HG03108 (cell line): ENCODE measurements around the gene BID.

Experiments
- ATAC-seq: cut with Tn5 transposase; IDR thresholded peaks from one replicate; pipeline ENCODE4 v1.9.1; 2021; ENCODE audit warnings: moderate library complexity; ENCODE audit not compliant: unreplicated experiment

The BID gene

DNA sequence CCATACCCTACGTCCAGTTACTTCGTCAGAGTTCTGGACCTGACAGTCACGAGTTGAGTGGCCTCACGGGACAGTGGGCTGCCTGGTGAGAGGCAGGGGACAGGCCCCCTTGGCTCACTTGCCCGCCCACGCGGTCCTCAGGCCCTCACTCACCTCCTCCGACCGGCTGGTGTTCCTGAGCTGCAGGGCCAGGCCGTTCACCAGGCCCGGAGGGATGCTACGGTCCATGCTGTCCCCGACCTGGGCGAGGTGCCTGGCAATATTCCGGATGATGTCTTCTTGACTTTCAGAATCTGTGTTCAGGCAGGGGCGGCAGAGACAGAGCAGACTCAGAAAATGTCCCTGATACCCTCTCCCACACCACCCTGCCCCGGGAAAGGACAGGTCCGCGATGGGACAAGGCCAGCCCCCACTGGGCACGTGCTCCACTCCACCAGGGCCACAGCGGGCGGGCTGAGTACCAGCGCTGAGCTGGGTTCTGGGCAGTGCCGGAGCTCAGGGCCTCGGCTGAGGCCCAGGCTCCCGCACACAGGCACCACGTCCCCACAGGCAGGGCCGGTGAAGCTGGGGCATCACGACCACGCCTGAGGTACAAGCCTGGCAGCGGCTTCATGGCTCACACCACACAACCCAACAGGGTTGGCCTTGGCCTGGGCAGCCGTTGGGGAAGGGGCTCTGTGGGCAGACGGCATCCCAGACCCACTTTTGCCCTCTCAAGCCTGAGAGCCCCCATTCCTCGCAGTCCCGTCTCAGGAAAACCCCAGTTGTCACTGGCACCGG is 34.9 kb downstream of the BID start:
- no peak for ATAC-seq

DNA sequence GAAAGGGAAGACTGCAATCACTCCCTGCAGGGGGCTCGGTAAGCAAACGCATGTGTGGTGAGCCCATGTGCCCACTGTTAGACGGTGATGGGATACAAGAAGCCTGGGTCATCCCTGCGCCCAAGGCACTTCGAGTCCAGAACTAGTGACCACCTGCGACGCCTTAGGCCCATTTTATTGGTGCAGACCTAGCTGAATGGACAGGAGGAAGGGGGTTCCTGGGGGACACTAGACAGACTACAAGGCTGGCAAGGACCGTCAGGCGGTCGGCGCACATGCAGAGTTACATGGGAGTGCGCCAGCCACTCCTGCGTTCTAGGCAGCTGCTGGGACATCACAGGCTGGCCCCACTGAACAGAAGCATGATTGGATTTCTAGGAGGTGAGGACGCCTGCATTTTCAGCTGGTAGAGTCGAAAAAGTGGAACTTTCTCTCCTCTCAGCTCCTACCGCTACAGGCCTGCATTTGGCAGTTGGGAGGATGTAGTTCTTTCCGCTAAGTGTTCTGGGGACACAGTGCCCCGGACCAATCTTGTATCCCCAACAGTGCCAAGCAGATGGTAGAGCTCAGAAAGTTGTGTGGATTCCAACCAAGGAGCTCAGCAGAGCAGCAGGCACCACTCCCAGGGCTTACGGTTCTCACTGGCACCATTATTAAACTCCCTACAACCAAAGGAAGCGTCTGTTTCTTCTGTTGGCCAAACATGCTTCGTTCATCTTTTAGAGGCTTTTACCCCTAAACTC is 35.7 kb downstream of the BID start:
- ATAC-seq, result no peak

DNA sequence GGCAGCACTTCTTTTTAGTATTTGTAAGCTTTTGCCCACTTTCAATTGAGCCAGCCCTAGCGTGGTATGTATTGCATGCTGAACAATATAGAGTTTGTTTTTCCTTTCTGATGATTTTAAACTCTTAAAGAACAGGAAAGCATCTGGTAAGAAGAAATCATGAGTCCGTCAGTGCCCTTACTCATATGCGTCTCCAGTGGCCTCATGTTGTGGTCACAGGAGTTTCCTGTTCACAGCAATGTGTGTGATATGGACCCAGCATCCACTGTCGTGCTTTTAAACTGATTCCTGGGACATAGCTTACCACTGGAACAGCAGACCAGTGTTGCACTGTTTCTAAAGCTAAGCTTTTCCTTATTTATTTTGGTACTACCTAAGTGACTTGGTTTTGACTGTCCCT is 40.1 kb downstream of the BID start:
- ATAC-seq, result peak; percentile 52

DNA sequence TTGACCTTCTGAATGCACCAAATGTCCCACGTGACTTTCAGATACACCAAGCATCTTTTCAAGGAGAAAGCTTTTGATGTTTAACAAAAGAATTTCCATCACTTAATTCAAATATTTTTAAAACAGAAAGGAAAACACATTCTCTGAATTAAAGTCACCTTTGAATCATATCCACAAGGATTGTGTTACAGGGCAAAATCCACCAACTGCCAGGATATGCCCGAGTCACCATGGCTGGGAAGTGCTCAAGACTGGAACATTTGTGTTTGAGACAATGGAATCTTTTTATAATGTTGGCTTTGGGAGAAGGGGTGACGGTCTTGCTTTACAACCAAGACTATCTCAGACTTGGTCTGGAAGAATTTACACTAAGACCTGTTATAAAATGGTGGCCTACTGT is 40.8 kb downstream of the BID start:
- ATAC-seq, result no peak

DNA sequence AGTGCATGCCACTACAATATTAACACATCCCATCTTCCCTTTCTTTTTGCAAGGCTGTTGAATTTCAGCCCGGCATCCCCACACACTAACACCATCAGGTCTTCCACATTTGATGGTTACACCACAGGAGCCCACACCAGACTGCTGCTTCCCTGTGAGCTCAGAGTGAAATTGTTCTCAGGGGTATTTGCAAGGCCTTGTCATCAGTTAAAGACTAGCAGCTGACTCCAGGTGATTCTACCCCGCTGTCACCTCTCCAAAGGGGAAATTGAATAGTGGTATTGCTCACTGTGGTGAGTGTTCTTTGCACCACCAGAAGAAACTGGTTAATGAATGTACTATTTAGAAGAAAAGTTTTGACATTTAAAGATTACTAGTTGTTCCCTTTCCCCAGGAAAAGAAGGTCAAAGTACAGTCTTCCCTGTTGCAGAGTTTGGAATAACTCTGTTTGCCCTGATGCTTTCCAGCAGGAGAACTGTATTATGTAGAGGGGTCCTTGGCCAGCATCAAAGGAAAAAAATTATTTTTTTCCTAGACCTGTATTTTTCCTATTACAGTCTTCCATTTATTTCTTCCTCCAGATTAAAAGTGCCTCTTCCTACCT is 41.9 kb downstream of the BID start:
- ATAC-seq, result no peak

DNA sequence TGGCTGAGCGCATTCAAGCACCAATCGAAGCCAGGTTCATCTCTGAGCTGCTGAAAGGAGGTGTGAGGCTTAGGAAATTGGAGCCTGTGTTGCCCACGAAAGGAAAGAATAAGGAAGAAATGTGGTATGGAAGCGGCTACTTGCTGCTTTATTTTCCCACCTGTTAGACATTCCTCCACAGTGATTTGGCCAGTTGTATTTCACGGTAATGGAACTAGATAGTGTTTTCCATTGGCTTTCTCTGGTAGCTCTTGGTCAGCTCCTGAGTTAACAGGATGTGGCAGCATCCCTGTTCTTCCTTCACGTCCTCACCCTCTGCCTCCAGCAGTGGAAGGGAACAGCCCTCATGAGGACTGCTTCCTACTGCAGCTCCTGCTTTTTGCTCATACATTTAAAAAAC is 44.7 kb downstream of the BID start:
- no peak for ATAC-seq

DNA sequence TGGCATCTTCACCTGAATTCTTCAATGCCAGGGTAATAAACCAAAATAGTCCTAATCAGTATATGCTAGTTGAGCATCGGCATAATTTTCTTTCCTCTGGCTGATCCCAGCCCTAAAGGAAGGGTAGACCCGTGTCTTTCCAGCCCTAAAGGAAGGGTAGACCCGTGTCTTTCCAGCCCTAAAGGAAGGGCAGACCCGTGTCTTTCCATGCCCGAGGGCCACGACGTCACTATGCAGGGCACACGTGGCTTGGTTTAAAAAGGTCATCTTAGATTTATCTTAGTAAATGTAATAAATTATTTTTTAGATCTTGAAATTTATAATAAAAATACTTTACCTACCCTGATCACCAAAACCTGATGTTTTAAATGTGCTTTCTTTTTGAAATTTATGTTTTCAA is 45.5 kb downstream of the BID start:
- no peak for ATAC-seq

DNA sequence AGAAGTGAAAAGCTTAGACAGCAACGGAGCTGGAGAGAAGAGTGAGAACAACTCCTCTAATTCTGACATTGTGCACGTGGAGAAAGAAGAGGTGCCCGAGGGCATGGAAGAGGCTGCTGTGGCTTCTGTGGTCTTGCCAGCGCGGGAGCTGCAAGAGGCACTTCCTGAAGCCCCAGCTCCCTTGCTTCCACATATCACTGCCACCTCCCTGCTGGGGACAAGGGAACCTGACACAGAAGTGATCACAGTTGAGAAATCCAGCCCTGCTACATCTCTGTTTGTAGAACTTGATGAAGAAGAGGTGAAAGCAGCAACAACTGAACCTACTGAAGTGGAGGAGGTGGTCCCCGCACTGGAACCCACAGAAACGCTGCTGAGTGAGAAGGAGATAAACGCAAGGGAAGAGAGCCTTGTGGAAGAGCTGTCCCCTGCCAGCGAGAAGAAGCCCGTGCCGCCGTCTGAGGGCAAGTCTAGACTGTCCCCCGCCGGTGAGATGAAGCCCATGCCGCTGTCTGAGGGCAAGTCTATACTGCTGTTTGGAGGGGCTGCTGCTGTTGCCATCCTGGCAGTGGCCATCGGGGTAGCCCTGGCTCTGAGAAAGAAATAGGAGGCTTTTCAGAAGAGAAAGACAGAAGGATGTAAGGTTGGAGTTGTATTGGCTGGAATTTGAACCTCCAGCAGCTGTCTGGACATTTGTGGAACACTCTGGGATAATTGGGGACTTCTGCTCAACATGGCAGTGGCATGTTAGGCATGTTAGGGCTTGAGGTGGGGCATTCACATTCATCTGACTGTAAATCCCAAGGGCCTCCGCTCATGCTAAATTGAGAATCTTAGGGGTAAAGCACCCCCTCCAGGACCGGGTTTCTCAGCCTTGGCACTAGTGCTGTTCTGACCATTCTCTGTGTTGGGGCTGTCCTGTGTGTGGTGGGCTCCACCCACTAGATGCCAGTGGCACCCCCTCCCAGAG is 47.1 kb downstream of the BID start:
- no peak for ATAC-seq

DNA sequence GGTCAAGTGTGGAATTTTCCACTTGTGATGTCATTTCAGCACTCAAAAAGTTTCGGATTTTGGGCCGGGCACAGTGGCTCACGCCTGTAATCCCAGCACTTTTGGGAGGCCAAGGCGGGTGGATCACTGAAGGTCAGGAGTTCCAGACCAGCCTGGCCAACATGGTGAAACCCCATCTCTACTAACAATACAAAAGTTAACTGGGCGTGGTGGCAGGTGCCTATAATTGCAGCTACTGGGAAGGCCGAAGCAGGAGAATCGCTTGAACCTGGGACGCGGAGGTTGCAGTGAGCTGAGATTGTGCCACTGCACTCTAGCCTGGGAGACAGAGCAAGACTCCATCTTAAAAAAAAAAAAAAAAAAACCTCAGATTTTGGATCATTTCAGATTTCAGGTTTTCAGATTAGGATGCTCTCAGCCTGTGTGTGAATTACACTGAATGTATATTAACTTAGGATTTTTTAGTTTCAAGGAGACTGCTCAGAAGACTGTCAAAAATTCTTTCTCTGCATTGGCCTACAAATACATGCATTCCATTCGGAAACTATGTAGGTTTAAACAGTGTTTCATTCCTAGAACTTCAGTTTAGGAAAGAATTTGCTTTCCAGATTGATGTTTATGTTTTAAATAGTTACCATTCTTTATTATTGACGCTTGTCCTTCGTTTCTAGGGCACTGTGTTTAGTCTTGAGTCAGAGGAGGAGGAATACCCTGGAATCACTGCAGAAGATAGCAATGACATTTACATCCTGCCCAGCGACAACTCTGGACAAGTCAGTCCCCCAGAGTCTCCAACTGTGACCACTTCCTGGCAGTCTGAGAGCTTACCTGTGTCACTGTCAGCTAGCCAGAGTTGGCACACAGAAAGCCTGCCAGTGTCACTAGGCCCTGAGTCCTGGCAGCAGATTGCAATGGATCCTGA is 48.0 kb downstream of the BID start:
- no peak for ATAC-seq

DNA sequence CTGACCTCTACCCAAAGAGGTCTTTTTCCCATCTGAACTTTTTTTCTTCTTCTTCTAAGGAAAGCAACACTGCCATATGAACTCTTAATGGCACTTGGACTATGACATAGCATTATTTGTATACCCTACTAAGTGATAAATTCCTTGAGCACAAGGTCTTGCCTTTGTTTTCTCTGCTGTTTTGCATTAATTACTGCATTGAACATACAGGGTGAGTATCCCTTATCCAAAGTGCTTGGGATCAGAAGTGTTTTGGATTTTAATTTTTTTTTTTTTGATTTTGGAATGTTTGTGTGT is 48.8 kb downstream of the BID start:
- ATAC-seq, result no peak

DNA sequence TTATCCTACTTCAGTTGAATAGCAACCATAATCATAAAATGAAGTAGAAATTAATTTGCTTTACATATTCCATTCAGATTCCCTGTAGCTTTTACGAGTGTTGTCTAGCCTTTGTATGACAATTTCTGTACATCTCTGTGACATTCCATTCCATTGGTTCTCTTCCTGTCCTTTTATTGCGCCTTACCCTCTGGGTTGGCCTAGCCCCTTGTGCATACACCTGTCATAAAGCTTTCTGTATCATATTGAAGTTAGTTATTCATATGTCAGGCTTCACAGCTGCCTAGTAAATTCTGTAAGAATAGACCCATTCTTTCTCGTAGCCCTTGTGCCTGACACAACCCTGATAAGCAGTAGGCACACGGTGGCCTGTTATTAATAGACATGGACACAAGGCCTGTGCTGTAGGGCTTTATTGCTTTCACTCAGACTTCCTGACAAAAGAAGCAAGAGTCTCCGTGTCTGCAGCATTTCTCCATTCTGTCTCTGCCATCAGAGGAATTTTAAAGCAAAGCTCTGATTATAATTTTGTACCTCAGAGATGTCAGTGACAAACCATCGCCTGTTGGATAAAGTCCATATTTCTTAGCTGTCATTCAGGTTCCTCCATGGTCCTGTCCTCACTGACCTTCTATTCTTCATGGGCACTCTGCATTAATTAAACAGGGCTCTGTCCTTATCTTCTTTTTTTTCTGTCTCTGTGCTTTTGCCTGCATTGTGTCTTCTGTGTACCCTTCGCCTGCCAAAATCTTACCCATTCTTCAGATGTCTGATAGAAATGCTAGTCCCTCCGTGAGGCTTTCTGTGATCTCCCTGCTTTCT is 49.4 kb downstream of the BID start:
- no peak for ATAC-seq

DNA sequence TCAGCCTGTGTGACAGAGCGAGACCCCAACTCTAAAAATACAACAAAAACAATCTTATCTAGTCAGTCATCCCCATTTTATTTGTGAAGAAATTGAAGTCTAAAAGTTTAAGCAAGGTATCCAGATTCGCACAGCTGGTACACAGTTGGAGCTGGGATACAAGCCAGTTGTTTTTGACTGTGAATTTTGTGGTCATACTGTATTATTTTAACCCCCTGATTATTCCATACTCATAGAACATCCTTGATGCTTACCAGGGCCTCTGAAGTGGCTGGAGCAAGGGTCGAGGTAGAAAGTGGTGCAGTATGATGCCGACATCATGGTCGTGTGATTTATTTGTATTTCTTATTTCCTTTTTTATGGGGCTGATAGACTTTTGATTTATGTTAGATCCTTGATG is 50.0 kb downstream of the BID start:
- ATAC-seq, result no peak

DNA sequence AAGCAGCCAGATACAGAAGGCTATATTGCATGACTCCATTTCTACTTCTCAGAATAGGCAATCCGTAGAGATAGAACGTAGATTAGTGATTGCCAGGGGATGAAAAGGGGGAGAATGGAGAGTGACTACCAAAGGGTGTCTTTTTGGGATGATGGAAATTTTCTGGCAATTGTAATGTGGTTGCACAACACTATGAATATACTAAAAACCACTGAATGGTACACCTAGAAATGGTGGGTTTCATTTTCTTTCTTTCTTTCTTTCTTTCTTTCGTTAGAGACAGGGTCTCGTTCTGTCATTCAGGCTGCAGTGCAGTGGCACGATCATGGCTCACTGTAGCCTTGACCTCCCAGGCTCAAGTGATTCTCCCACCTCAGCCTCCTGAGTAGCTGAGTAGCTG is 54.4 kb downstream of the BID start:
- ATAC-seq, result no peak

DNA sequence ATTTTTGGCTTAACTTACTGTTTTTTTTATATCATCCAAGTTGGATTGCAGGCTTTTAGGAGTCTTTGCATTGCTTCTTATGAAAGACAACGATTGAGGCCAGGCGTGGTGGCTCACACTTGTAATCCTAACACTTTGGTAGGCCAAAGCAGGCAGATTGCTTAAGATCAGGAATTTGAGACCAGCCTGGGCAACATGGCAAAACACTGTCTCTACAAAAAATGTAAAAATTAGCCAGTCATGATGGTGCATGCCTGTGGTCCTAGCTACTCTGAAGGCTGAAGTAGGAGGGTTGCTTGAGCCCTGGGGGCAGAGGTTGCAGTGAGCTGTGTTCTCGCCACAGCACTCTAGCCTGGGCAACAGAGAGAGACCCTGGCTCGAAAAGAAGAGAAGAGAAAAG is 56.6 kb downstream of the BID start:
- ATAC-seq, result no peak

DNA sequence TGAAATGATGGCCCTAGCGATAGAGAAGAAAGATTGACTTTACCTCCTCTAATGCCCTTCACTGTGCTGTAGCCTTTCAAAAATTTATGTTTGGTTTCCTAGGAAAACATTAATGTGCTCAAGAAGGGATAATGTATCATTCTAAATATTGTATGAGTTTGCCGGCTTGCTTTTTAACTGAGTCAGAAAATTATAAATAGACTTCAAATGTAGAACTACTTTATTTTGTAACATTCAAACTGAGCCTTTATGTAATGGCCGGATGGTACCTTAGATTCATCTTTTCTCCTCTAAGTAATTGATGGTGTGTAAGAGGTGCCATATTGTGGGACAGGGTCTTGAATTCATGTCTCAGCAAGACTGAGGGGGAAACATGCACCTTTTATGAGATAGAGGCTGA is 57.7 kb downstream of the BID start:
- no peak for ATAC-seq

DNA sequence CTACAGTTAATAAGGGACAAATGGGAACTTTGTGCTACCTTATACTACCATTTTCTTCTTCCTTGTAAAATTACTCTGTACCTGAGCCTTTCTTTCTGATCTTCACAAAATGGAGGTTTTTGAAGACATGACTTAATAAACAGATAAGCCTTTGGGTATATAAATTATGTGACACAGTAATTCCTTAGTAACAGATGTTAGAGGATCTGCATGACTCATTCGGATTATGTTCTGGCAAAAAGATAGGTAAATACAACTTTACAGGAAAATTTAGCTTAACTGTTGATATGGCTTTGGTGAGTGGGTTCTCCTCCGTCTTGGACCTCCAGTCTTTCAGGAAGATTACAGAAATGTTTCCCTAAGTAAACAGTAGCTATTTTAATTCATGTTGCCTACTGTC is 61.8 kb downstream of the BID start:
- no peak for ATAC-seq

DNA sequence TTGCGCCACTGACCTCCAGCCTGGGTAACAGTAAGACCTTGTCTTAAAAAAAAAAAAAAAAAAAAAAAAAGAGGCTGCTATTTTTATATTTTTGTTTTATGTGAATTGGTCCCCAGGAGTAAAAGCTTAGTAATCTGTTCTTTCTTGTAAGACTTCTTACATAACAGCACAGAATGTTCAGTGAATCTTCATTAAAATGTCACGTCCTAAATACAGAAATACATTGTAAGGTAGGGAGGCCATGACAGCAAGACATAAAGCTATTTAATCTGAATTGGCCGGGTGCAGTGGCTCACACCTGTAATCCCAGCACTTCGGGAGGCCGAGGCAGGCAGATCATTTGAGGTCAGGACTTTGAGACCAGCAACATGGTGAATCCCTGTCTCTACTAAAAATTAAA is 64.2 kb downstream of the BID start:
- ATAC-seq, result no peak

DNA sequence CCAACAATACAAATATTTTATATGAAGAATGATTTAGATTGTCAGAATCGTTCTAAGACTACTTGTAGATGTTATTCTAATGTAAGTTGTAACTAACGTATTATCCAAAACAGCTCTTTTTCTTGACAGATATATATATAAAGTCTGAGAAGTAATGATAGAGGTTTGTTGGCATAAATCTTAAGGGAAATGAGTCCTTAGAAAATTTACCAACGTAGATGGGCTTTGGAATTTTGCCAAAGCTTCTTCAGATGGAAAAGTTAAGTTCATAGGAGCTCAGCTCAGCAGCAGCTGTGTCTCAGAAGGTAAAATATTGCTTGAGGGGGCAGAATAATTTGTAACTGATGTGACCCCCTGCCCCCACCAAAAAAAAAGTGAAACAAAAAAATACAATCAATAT is 66.7 kb downstream of the BID start:
- ATAC-seq, result no peak

DNA sequence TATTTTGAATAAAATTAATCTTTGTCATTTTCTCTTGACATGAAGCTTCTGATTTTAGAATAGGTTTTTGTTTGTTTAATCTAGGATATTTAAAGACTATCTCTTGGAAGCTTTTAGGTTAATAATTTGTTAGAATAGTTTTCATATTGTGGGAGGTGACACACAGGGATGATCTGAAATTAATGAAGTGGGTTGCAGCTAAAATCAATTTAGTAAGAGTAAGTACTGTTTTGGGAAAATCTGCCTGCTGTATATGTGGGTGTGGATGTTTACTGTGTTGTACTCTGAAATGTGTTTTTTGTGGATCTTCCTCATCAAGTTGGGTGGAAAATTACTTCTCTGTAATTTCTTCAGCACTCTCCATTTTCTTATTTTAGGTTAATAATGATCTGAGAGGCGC is 67.3 kb downstream of the BID start:
- ATAC-seq, result no peak
